ENCODE measurements around the gene CELF2.

The CELF2 gene

DNA sequence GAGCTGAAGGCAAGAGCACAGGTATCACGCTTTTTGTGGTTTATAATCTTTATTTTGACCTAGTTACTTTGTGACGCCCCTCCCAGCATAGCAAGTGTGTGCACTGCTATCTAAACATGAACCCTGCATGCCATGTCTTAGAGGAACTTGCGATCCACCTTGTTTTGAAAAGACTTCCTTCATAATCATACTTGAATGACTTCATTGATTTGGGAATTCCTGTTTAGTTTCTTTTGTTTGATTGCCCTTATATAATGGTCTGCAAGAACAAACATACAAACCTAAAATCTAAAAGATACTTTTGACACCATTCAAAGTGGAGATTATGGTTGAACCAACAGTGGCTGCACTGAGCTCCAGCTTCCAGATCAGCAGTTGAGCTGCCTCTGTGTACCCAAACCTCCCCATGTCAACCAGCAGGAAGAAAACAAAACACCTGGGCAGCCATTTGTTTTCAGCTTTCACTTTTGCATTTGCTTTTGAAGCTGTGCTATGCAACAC lies 132.6 kb downstream of the CELF2 start:
- in situ Hi-C loops (cut with HindIII; ENCODE audit: low sequenced_read_pairs), result no loop called here

- in situ Hi-C loops (cut with HindIII; ENCODE audit: low sequenced_read_pairs), result no loop called here
These were observed 133.3 kb downstream of the CELF2 start for GRCh38 chr10:11150879-11151415.

GRCh38 chr10:11152801-11153200 lies 135.1 kb downstream of the CELF2 start:
- in situ Hi-C loops (cut with HindIII; ENCODE audit: low sequenced_read_pairs), result no loop called here

GRCh38 chr10:11153245-11153644 lies 135.6 kb downstream of the CELF2 start:
- in situ Hi-C loops (cut with HindIII; ENCODE audit: low sequenced_read_pairs), result no loop called here

- in situ Hi-C loops (cut with HindIII; ENCODE audit: low sequenced_read_pairs), result no loop called here
These were observed 136.1 kb downstream of the CELF2 start for GRCh38 chr10:11153766-11154165.

GRCh38 chr10:11154333-11154732 lies 136.7 kb downstream of the CELF2 start:
- in situ Hi-C loops (cut with HindIII; ENCODE audit: low sequenced_read_pairs), result no loop called here

GRCh38 chr10:11154849-11155498 lies 137.3 kb downstream of the CELF2 start:
- in situ Hi-C loops (cut with HindIII; ENCODE audit: low sequenced_read_pairs), result no loop called here

DNA sequence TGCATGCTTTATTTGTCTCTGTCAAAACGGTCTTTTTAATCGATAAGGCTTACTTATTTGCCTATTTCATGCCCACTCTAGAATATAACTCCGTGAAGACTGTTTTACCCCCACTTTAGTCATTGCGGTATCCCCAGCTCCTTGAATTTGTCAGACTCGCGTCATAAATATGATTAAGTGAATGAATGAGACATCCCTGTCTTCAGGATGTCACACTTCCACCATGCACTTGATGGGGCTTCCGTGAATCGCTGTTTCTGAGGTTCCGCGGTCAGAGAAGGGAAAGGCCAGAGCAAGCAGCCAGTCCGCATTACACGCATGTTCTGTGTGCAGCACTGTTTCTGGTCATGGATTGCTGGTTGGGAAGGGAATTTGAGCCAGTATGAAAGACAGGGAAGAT lies 138.8 kb downstream of the CELF2 start:
- in situ Hi-C loops (cut with HindIII; ENCODE audit: low sequenced_read_pairs), result no loop called here

DNA sequence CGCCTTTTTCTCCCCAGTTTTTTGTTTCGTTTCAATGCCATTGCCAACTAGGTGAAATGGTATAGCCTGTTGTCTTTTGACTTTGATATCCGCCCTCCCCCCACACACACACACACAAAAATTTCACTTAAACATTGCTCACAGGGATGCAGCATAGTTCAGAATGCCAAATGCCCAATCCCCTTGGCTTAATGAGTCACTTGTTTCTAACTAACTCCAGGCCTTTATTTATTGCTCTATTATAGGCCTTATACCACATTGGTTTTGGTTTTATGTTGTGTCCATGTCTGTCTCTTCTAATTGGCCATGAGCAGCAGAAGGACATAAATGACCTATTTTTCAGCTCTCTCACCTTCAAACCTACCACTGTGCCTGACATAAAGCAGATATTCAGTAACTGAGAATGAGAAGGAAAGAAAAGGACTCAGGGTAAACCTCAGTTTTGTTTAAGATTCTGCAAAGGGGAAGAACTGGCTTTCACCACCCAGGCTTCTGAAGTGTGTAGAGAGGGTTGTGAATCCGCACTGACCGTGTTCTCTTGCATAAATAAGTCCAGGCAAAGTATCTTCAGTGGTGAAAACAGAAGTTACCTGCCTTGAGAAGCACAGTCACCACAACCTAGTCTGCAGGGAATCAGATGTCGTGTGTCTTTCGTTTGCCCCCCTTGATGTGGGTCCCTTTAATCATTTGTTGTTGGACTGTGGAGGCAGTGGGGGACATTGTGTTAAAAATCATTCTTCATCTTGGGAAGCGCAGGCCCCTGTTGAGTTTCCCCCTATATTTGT lies 139.8 kb downstream of the CELF2 start:
- in situ Hi-C loops (cut with HindIII; ENCODE audit: low sequenced_read_pairs), result no loop called here

GRCh38 chr10:11158080-11158479 lies 140.4 kb downstream of the CELF2 start:
- in situ Hi-C loops (cut with HindIII; ENCODE audit: low sequenced_read_pairs), result no loop called here

DNA sequence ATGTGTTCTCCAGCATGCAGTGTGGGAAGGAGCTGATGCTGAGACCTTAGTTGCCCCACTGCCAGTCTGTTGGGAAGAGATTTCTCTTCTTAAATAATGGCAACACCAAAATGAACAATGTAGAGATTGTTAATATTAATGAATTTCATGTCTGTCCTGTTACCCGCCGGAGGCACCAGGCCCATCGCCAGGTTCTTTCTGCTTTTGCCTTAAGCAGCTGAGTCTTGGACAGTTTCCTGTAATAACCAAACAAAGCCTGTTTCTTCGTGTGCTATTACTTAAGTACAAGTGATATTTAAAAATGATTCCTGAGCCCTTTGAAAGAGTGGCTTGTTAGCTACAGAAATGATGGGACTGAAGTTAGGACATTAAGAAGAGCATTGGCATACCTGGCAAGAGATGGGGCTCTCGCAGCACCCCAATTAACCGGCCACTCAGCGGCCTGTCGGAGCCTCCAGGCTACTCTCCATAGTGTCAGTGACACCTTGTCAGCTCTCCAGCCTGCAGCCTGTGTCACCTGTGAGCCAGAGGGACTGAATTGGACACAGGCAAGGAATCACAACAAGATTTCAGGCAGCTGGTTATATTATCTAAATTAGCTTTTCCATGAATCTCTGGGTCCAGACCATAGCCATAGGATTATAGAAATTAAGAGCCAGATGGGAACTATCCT lies 142.0 kb downstream of the CELF2 start:
- in situ Hi-C loops (cut with HindIII; ENCODE audit: low sequenced_read_pairs), result no loop called here

GRCh38 chr10:11161096-11161495 lies 143.4 kb downstream of the CELF2 start:
- in situ Hi-C loops (cut with HindIII; ENCODE audit: low sequenced_read_pairs), result no loop called here

GRCh38 chr10:11161910-11162309 lies 144.2 kb downstream of the CELF2 start:
- in situ Hi-C loops (cut with HindIII; ENCODE audit: low sequenced_read_pairs), result no loop called here

DNA sequence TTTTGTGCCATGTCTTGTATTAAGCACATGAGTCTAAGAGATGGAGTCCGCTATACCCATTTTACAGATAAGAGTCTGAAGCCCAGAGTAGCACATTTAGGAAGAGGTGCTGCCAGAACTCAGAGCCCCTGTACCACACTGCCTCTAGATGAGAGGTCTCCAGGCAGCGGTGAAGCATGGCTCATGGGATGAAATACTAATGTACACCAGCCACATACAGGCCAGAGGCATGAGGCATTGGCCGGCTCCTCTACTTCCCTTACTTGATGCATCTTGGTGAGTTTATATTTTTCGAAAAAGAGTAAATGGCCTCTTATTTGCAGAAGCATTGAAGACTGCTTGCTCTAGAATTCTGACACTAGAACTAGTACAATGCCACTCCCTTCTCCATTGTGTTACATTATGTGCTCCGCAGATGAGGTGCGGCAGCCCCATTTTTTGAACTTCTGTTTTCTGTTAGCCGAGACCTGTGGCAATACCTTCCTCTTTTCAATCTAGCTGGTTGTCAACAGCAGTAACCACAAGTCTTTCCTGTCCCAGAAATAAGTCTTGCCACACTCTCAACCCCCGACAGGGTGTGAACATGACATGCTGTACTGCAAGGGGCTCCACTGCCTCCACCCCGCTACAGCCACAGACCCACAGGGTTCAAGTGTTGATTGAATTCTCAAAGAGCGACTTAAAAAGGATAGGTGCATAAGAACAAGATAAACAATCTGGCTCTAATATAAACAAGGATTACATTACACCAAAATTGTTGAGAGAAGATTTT lies 145.3 kb downstream of the CELF2 start:
- in situ Hi-C loops (cut with HindIII; ENCODE audit: low sequenced_read_pairs), result no loop called here

DNA sequence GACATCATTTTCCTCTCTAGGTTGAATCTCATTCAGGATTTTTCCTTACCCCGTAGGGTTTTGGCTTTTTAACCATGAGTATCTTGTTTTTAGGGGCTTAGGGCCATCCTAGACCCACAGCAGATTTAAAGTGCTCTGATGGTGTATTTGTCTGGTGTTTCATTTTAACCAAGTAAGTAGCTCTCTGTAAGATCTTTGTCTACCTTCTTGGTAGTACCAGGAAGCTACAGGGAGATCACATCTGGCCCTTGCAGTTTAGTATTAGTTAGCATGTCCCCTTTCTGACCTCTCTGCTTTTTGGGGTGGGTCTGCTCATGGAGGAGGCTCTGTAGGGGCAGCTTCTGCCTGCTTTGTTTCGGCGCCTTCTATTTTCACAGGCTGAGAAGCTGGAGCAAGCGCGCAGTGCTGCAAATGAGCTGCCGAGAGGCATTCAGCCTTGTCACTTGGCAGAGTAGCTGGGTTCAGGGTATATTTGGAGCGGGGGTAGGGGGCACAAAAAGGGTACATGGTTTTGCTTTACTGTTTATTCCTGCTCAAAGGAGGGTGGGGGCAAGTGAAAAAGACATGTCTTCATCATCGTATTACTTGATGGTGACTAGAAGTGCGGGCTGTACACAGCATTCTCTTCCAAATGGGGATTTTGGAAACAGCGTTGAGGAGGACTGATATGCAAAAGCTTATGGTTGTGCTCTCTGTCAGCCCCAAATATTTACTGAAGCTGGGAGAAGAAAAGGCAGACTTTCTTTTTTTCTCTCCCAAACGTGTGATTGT lies 146.3 kb downstream of the CELF2 start:
- in situ Hi-C loops (cut with HindIII; ENCODE audit: low sequenced_read_pairs), result no loop called here

DNA sequence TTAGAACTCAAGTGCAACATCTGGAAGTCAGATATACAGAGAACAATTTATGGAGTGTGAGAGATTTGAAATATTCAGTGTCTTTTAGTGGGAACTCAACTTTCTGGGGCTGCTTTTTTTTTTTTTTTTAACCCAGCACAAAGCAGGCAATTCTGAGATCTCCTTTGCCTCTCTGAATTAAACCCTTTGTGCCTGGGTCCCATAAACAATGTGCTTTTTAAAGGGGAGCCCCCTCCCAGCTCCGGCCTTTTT lies 146.8 kb downstream of the CELF2 start:
- in situ Hi-C loops (cut with HindIII; ENCODE audit: low sequenced_read_pairs), result no loop called here

GRCh38 chr10:11164803-11165590 lies 147.3 kb downstream of the CELF2 start:
- in situ Hi-C loops (cut with HindIII; ENCODE audit: low sequenced_read_pairs), result no loop called here

GRCh38 chr10:11165591-11166543 lies 148.2 kb downstream of the CELF2 start:
- in situ Hi-C loops (cut with HindIII; ENCODE audit: low sequenced_read_pairs), result no loop called here
